ENCODE results near the gene IQCF5. TPM values are rescaled to one million over a fixed set of nuclear protein-coding genes. Genes with fewer than 3 reads are reported as not detected.
"Not testable (repeated sequence)": the region's sequence is repeated elsewhere in the genome, so short reads cannot be mapped to it uniquely, and the experiment has no call there.

IQCF5 gene
- total RNA-seq, 1 experiment from 2014 or later: not detected

DNA sequence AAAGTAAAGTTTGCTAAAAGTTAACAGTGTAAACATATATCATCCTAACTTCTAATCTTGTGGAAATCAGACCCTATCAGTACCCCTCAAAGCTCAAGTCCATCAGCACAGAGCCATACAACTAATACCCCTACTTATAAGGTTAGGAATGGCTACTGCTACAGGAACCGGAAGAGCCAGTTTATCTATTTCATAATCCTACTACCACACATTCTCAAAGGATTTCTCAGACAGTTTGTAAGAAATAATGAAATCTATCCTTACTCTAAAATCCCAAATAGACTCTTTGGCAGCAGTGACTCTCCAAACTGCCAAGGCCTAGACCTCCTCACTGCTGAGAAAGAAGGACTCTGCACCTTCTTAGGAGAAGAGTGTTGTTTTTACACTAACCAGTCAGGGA, 20.0 kb downstream of the IQCF5 start:
- intact Hi-C loops (cut with micrococcal nuclease); H3K27me3 ChIP-seq (ENCODE audit: insufficient read depth, low read length); H3K4me2 ChIP-seq (ENCODE audit: low read length); H2AFZ ChIP-seq (ENCODE audit: low read depth, low read length, poor library complexity, severe bottlenecking); DNase-seq (ENCODE audit: low read depth, low spot score); H3K9me3 ChIP-seq (ENCODE audit: control insufficient read depth in 1 of 2, insufficient read depth in 1 of 2, low read depth in 1 of 2, low read length in 2 of 2); RAD21 ChIA-PET (ENCODE audit: low non-redundant PET in 1 of 2, low total read pairs in 2 of 2, uncharacterized antibody in 2 of 2, unreplicated experiment in 2 of 2); H3K36me3 ChIP-seq (ENCODE audit: control insufficient read depth in 1 of 2, insufficient read depth in 2 of 2, low read length in 2 of 2); H3K79me2 ChIP-seq (ENCODE audit: insufficient read depth, low read length); ATAC-seq; CTCF ChIA-PET; H4K20me1 ChIP-seq (ENCODE audit: insufficient read depth); H3K9ac ChIP-seq (ENCODE audit: low read length); H3K4me3 ChIP-seq (replicated peaks in 1 of 2; ENCODE audit: low read depth in 1 of 2, low read length in 2 of 2); H3K27ac ChIP-seq (ENCODE audit: low read depth, low read length); H3K4me1 ChIP-seq (ENCODE audit: control insufficient read depth in 1 of 2, insufficient read depth in 2 of 2, low read length in 2 of 2); POLR2A ChIA-PET; H3K9me2 ChIP-seq (ENCODE audit: insufficient read depth); BruUV-seq (replicated peaks): not testable (repeated sequence)

DNA sequence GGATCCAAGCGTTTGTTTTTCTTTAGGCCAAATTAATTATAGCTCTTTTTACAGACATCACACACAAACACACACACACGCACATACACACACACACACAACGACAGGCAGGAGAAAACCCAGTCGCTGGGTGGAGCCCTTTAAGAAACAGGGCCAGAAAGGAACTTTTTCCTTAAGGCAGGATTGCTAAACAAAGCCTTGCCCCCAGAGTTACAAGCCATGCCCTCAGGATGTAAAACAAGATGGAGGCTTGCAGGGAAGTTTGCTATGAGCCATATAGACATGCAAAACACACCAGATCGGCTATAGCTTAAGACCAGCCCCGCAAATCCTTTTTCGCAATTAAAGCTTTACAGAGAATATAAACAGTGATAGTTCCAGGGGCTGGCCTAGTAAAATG, 30.3 kb downstream of the IQCF5 start:
- TF ChIP-seq JUND (IDR thresholded peaks at IDR 0.05): no peak
- no peak for TF ChIP-seq YY1 (IDR thresholded peaks at IDR 0.05; ENCODE audit: extremely low read depth, insufficient replicate concordance, low read depth, low read length)
- no peak for TF ChIP-seq ZFX (IDR thresholded peaks at IDR 0.05)
- TF ChIP-seq POLR2AphosphoS5 (IDR thresholded peaks at IDR 0.05; ENCODE audit: low read depth, low read length): no peak
- TF ChIP-seq SP1 (IDR thresholded peaks at IDR 0.05; ENCODE audit: low read depth): no peak
- TF ChIP-seq ZNF274 (IDR thresholded peaks at IDR 0.05; ENCODE audit: low read depth, low read length): no peak
- no peak for TF ChIP-seq SIN3A (IDR thresholded peaks at IDR 0.05; ENCODE audit: low read depth)
- TF ChIP-seq EZH2phosphoT487 (IDR thresholded peaks at IDR 0.05; ENCODE audit: borderline replicate concordance): no peak
- no peak for TF ChIP-seq EZH2 (IDR thresholded peaks at IDR 0.05)
- TF ChIP-seq, protein P1, sequence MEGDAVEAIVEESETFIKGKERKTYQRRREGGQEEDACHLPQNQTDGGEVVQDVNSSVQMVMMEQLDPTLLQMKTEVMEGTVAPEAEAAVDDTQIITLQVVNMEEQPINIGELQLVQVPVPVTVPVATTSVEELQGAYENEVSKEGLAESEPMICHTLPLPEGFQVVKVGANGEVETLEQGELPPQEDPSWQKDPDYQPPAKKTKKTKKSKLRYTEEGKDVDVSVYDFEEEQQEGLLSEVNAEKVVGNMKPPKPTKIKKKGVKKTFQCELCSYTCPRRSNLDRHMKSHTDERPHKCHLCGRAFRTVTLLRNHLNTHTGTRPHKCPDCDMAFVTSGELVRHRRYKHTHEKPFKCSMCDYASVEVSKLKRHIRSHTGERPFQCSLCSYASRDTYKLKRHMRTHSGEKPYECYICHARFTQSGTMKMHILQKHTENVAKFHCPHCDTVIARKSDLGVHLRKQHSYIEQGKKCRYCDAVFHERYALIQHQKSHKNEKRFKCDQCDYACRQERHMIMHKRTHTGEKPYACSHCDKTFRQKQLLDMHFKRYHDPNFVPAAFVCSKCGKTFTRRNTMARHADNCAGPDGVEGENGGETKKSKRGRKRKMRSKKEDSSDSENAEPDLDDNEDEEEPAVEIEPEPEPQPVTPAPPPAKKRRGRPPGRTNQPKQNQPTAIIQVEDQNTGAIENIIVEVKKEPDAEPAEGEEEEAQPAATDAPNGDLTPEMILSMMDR (IDR thresholded peaks at IDR 0.05 in 2 of 3, conservative IDR thresholded peaks at IDR 0.05 in 1 of 3; ENCODE audit: borderline replicate concordance in 1 of 3, insufficient read depth in 1 of 3, low read depth in 2 of 3, low read length in 2 of 3): no peak
- Histone ChIP-seq H3K79me2 (ENCODE audit: insufficient read depth, low read length) (no peaks in the 10 kb centered on the region), H3K4me3 (replicated peaks in 1 of 2; ENCODE audit: low read depth in 1 of 2, low read length in 2 of 2) (no peak overlapping the region), H3K27ac (ENCODE audit: low read depth, low read length) (no peak overlapping the region), H3K36me3 (ENCODE audit: control insufficient read depth in 1 of 2, insufficient read depth in 2 of 2, low read length in 2 of 2) (no peaks in the 10 kb centered on the region), H3K9me3 (ENCODE audit: control insufficient read depth in 1 of 2, insufficient read depth in 1 of 2, low read depth in 1 of 2, low read length in 2 of 2) (no peaks in the 10 kb centered on the region), H3K4me2 (ENCODE audit: low read length) (no peak overlapping the region), H3K27me3 (ENCODE audit: insufficient read depth, low read length) (no peaks in the 10 kb centered on the region), H2AFZ (ENCODE audit: low read depth, low read length, poor library complexity, severe bottlenecking) (no peak overlapping the region), H3K9me2 (ENCODE audit: insufficient read depth) (no peaks in the 10 kb centered on the region), H3K9ac (ENCODE audit: low read length) (no peak overlapping the region), H3K4me1 (ENCODE audit: control insufficient read depth in 1 of 2, insufficient read depth in 2 of 2, low read length in 2 of 2) (no peaks in the 10 kb centered on the region), H4K20me1 (ENCODE audit: insufficient read depth) (no peaks in the 10 kb centered on the region)
- DNase-seq (ENCODE audit: low read depth, low spot score) (no peak), ATAC-seq (no peak)
- intact Hi-C loops (cut with micrococcal nuclease): no loop called here
- RAD21 ChIA-PET (ENCODE audit: low non-redundant PET in 1 of 2, low total read pairs in 2 of 2, uncharacterized antibody in 2 of 2, unreplicated experiment in 2 of 2): no interaction called here
- CTCF ChIA-PET: no interaction called here
- POLR2A ChIA-PET: no interaction called here
- no TSS peak for BruUV-seq (replicated peaks)
